Naive thymus-derived CD8-positive, alpha-beta T cell (primary cell): Measurements from ENCODE around the gene MAPK13. TPM values are rescaled to one million over a fixed set of nuclear protein-coding genes. Genes with fewer than 3 reads are reported as not detected.
"Not testable (repeated sequence)": the region's sequence is repeated elsewhere in the genome, so short reads cannot be mapped to it uniquely, and the experiment has no call there.

ENCODE experiments used
- ATAC-seq, 2 donors: fragments of 150-1000 bp; cut with Tn5 transposase in 1 of 2; sonication (Bioruptor Pico), chemical (Tn5 transposase) in 1 of 2; 1 replicate in 1 of 2; 2 replicates in 1 of 2; pipeline ENCODE4 v1.10.0; 2021; ENCODE audit warnings: mild to moderate bottlenecking in 2 of 2, moderate library complexity in 2 of 2
- POLR2A ChIA-PET: fragments of 350-600 bp; sonication (Branson Sonifier 250); formaldehyde crosslinking; loops from one replicate; lab custom pipeline; 2021; ENCODE audit warnings: antibody characterized with exemption; lab: Charles Lee
- DNase-seq, 10 donors: peaks; one replicate each; pipeline versions ENCODE4 v3.0.0 to v3.0.0-alpha.2; 2020 to 2022
- H3K27ac Mint-ChIP-seq, 10 donors: one replicate each; pipeline ENCODE4 v1.8.0; 2020 to 2022; ENCODE audit warnings: mild to moderate bottlenecking in 10 of 10, mixed read lengths in 10 of 10, moderate library complexity in 4 of 10, inconsistent platforms in 1 of 10
- H3K27me3 Mint-ChIP-seq, 5 donors: one replicate each; pipeline ENCODE4 v1.8.0; 2021 to 2022; ENCODE audit warnings: mixed read lengths in 5 of 5
- H3K36me3 Mint-ChIP-seq, 3 donors: one replicate each; pipeline ENCODE4 v1.8.0; 2020 to 2022; ENCODE audit warnings: mixed read lengths in 3 of 3, mild to moderate bottlenecking in 2 of 3, inconsistent platforms in 1 of 3
- H3K4me1 Mint-ChIP-seq, 4 donors: one replicate each; pipeline ENCODE4 v1.8.0; 2021 to 2022; ENCODE audit warnings: mixed read lengths in 4 of 4
- H3K4me3 Mint-ChIP-seq, 10 donors: one replicate each; pipeline ENCODE4 v1.8.0; 2020 to 2022; ENCODE audit warnings: mild to moderate bottlenecking in 10 of 10, mixed read lengths in 10 of 10, moderate library complexity in 6 of 10, inconsistent platforms in 1 of 10
- H3K9me3 Mint-ChIP-seq, 9 donors: one replicate each; pipeline ENCODE4 v1.8.0; 2020 to 2022; ENCODE audit warnings: mixed read lengths in 9 of 9, mild to moderate bottlenecking in 3 of 9, inconsistent platforms in 1 of 9, moderate library complexity in 1 of 9
- polyA plus RNA-seq, 3 donors: library from polyadenylated mRNA; unstranded; fragments of 300-500 nt; fragmentation: Illumina TruSeq; gene quantifications; one replicate each; pipeline ENCODE4 v1.2.3, GENCODE V29; 2021
- total RNA-seq, 8 experiments: library from RNA in 2 of 8; stranded (reverse) in 2 of 8; gene quantifications; one replicate each; pipeline ENCODE4 v1.2.3 and lab custom pipeline; 2021 to 2026

MAPK13 gene
- total and polyA plus RNA-seq, 5 experiments from 2014 or later: 35.2 to 41.8 (median 37.1) TPM

DNA sequence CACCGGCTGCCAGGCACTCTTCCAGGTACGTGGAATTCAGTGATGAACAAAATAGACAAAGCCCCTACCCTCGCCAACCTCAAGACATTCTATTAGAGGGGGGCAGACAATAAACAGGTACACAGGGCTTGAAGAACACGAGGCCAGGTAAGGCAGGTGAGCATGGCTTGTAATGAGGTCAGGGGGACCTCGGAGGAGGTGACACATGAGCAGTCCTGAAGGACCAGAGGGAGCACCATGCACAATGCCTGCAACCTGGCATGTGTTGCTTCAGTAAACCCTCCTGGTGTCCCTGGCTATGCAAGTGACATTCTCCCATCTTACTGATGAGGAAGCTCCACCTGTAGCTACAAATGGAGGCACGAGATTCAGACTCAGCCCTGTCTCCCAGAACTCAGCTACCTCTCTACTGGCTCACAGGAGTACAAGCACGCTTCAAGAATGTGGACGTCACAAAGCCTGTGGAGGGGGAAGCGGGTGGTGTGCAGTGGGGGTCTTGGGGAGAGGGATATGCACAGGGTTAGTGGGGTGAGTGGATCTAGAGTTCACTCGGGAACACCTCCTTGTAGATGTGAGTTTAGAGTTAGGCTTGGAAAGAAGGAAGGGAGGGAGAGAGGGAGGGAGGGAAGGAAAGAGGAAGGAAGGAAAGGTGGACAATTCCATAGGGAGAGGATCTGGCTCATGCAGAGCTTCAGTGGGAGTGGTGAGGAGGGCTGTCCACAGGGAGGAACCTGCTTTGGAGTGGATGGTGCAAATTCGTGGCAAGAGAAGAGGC, 7.6 kb upstream of the MAPK13 start:
- no peak for ATAC-seq

DNA sequence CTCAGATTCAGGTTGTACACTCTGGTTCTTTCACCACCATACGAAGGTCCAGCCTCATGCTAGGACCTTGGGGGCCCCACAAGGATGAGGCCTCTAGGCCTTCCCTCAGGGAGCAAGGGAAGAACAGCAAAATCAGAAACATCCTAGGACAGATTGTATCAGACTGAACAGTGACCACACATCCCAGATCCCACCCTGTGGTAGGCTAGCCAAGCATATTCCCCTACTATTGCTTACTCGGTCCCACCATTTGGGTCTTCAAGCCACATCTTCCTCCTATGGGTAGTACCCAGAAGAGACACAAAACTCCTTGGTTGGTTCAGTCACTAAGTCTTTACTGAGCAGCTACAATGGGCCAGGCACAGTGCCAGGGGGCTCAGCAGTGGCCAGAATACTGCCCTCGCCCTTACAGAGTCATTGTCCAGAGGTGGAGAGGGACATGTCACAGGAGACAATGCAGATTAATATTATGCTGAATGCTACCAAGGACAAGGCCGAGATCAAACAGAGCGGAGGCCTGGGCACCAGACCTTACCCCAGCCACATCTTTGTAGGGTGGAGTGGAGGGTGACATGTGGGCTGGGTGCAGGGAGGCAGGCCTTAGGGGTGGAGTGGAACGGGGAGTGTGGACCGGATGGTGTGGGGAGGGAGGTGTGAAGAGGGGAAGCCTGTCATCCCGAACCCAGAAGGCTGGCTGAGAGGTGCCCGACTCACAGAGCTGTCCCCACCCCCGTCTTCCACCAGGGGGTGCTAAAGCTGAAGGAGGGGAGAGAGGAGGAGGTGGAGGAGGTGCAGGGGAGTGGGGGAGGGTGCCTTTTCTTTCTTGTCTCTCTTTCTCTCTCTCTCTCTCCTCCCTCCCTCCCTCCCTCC, 6.8 kb upstream of the MAPK13 start:
- H3K4me3 Mint-ChIP-seq: peak overlapping the region in 9 of 10 donors; percentile 47 to 75 (median 62)
- ATAC-seq (peak; percentile 69 to 79), DNase-seq (peak; percentile 72 to 94 (median 88))
- POLR2A ChIA-PET: interaction anchor here (0.5 to 6.7 kb wide), 8 partner anchors 8 to 473 kb away, joined by 3 to 83 read pairs (median 4); partner anchors contain the start of genes BRPF3, MAPK13 and MAPK14
- peak overlapping the region; percentile 97 to 99 (median 98) for H3K27ac Mint-ChIP-seq
- H3K4me1 Mint-ChIP-seq: peaks cover 41 to 96% (median 91%) of the 10 kb centered on the region in 4 donors
- no peaks in the 10 kb centered on the region for H3K36me3 Mint-ChIP-seq
- H3K9me3 Mint-ChIP-seq: no peaks in the 10 kb centered on the region
- no peaks in the 10 kb centered on the region for H3K27me3 Mint-ChIP-seq

More for the DNA sequence above, 7.6 kb upstream of the MAPK13 start:
- Mint-ChIP-seq H3K27me3 (no peaks in the 10 kb centered on the region), H3K27ac (peak overlapping the region; percentile 97 to 99 (median 98)), H3K36me3 (no peaks in the 10 kb centered on the region), H3K4me3 (peak overlapping the region in 4 of 10 donors; percentile 31 to 94 (median 56)), H3K4me1 (peaks cover 45 to 97% (median 96%) of the 10 kb centered on the region in 4 donors), H3K9me3 (no peaks in the 10 kb centered on the region)
- no peak for DNase-seq
- POLR2A ChIA-PET: interaction anchor here (0.6 to 6.7 kb wide), 11 partner anchors 9 to 563 kb away, joined by 3 to 83 read pairs (median 9); partner anchors contain the start of genes BRPF3, MAPK13 and MAPK14

DNA sequence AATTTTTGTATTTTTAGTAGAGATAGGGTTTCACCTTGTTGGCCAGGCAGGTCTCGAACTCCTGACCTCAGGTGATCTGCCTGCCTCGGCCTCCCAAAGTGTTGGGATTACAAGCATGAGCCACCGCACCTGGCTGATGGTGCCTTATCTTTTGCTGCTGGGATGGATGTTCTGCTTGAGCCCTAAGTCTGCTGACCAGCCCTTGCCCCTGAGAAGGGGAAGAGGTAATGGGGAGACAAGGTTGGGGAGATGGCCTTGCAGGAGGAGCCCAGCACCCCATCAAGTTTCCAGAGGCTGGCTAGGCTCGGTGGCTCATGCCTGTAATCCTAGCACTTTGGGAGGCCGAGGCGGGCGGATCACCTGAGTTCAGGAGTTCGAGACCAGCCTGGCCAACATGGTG, 6.0 kb upstream of the MAPK13 start:
- H3K4me3 Mint-ChIP-seq: peak overlapping the region in 7 of 10 donors; percentile 32 to 74 (median 51)
- H3K9me3 Mint-ChIP-seq: not testable (repeated sequence)

DNA sequence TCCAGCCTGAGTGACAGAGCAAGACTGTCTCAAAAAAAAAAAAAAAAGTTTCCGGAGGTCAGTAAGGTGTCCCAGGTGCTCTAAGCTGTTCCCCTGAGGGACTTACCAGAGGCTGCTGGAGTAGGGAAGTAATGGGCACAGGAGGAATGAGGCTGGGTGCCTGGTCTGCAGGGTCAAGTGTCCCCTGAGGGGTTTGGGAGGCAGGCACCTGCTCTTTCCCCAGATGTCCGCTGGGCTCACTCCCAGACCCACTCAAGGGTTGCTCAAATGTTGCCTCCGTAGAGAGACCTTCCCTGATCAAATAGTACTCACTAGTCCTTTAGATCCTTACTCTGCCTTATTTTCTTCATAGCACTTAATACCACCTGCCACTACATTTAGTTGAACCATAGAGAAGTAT, 5.4 kb upstream of the MAPK13 start:
- no peak for ATAC-seq
- peaks cover 36 to 93% (median 81%) of the 10 kb centered on the region in 4 donors for H3K4me1 Mint-ChIP-seq
- DNase-seq: no peak
- no peaks in the 10 kb centered on the region for H3K36me3 Mint-ChIP-seq
- H3K9me3 Mint-ChIP-seq: no peaks in the 10 kb centered on the region
- H3K27ac Mint-ChIP-seq: peak overlapping the region in 9 of 10 donors; percentile 15 to 89 (median 45)
- no peaks in the 10 kb centered on the region for H3K27me3 Mint-ChIP-seq
- peak overlapping the region in 3 of 10 donors; percentile 15 to 45 (median 40) for H3K4me3 Mint-ChIP-seq
- POLR2A ChIA-PET: interaction anchor here (0.5 to 1.4 kb wide), 5 partner anchors 10 to 96 kb away, joined by 3 to 4 read pairs (median 3); no protein-coding TSS in a partner anchor

More for the DNA sequence above, 6.0 kb upstream of the MAPK13 start:
- not testable (repeated sequence) for H3K36me3 Mint-ChIP-seq, ATAC-seq, DNase-seq, H3K27me3 Mint-ChIP-seq
- H3K27ac Mint-ChIP-seq: peak overlapping the region; percentile 14 to 99 (median 82)
- peaks cover 35 to 95% (median 83%) of the 10 kb centered on the region in 4 donors for H3K4me1 Mint-ChIP-seq
- POLR2A ChIA-PET: interaction anchor here (0.5 to 6.7 kb wide), 7 partner anchors 8 to 472 kb away, joined by 3 to 83 read pairs (median 4); partner anchors contain the start of gene BRPF3

DNA sequence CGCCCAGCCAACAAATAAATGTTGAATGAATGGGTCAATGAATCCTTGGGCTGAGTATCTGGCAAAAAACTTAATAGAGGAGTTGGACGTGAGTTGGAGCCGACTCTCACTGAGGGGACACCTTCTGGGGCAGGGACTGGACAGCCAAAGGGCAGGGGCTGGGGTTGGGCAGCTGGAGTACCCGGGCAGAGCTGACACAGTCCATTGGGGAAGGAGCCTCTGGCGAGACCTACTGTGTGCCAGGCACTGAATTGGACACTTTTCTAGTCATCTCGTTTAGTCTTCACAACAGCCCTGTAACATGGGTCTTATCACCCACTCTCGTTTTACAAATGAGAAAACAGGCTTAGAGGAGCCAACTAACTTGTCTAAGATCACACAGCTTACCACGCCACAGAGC, 4.7 kb upstream of the MAPK13 start:
- no peaks in the 10 kb centered on the region for H3K27me3 Mint-ChIP-seq
- POLR2A ChIA-PET: interaction anchor here (0.7 to 1.4 kb wide), 2 partner anchors 11 to 97 kb away, joined by 3 read pairs; no protein-coding TSS in a partner anchor

DNA sequence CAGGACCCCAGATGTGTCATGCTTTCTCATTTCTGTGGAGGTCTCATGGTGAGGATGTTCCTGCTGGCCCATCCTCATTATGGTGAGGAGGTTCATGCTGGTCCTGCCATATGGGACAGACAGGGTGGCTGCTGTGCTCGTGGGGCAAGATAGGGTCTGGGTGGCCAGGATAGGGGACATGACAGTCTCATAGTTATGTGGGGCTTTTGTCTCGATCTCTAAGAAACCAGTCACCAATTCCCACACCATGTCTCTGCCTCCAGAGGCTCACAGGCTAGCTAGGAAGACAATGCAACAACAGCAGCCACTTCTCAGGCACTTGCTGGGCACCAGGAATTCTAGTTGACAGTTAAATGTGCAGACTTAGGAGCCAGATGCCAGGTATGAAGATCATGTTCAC, 4.2 kb upstream of the MAPK13 start:
- Mint-ChIP-seq H3K4me1 (peaks cover 32 to 84% (median 72%) of the 10 kb centered on the region in 4 donors), H3K27me3 (no peaks in the 10 kb centered on the region), H3K36me3 (no peaks in the 10 kb centered on the region), H3K9me3 (no peaks in the 10 kb centered on the region), H3K27ac (peak overlapping the region in 7 of 10 donors; percentile 7 to 83 (median 63)), H3K4me3 (peak overlapping the region in 2 of 10 donors; percentile 34 to 53)
- no peak for DNase-seq
- POLR2A ChIA-PET: interaction anchor here (1.4 to 2.0 kb wide), 2 partner anchors 71 to 98 kb away, joined by 3 to 4 read pairs; partner anchors contain the start of gene BRPF3
- no peak for ATAC-seq

More for the DNA sequence above, 4.7 kb upstream of the MAPK13 start:
- H3K9me3 Mint-ChIP-seq: no peaks in the 10 kb centered on the region
- H3K4me1 Mint-ChIP-seq: peaks cover 34 to 87% (median 75%) of the 10 kb centered on the region in 4 donors
- peak overlapping the region in 7 of 10 donors; percentile 15 to 82 (median 49) for H3K27ac Mint-ChIP-seq
- DNase-seq (no peak), ATAC-seq (no peak)
- no peaks in the 10 kb centered on the region for H3K36me3 Mint-ChIP-seq
- peak overlapping the region in 3 of 10 donors; percentile 12 to 53 (median 42) for H3K4me3 Mint-ChIP-seq

DNA sequence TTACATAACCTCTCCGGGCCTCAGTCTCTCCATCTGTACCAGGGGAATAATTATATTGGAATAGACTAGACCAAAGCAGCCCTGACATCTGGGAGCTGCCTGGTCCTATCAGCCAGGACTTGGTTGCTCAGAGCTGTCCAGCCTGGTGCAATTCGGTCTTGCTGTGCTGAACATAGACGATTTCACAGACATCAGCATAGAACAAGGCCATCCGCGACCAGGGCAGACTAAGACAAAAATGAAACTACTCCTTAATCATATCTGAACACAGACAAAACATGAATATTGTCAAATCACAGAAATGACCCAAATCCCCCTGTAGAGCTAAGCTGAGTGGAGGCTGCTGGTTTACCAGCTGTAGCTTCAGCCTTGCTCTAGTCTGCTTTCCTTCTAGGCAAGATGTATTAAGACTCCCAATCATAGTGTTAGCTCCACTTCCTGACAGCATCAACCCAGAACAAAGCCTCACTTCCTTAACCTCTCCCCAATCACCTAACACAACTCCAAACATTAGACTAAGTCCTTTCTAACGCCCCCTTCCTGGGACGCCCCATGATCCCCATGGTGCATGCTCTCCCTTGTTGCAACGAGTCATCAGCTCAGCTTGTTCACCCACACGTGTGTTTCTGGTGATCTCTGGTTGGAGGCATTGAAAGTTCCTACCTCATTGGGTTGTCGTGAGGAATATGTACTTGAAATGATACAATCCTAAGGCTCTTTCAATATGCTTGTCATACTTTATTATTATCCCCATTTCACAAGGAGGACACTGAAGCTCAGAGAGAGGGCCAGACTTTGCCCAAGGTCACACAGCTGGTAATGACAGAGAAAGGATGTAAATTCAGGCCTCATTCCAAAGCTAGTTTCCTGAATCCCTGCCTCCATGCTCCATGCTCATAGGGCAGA, 3.5 kb upstream of the MAPK13 start:
- Mint-ChIP-seq H3K27me3 (no peaks in the 10 kb centered on the region), H3K9me3 (no peaks in the 10 kb centered on the region), H3K36me3 (no peaks in the 10 kb centered on the region), H3K4me1 (peaks cover 28 to 82% (median 71%) of the 10 kb centered on the region in 4 donors), H3K4me3 (peak overlapping the region in 6 of 10 donors; percentile 9 to 57 (median 31)), H3K27ac (peak overlapping the region in 9 of 10 donors; percentile 24 to 87 (median 71))
- POLR2A ChIA-PET: interaction anchor here (2.0 kb wide), 1 partner anchor 70 kb away, joined by 4 read pairs; the partner anchor contains the start of gene BRPF3
- no peak for ATAC-seq
- no peak for DNase-seq

DNA sequence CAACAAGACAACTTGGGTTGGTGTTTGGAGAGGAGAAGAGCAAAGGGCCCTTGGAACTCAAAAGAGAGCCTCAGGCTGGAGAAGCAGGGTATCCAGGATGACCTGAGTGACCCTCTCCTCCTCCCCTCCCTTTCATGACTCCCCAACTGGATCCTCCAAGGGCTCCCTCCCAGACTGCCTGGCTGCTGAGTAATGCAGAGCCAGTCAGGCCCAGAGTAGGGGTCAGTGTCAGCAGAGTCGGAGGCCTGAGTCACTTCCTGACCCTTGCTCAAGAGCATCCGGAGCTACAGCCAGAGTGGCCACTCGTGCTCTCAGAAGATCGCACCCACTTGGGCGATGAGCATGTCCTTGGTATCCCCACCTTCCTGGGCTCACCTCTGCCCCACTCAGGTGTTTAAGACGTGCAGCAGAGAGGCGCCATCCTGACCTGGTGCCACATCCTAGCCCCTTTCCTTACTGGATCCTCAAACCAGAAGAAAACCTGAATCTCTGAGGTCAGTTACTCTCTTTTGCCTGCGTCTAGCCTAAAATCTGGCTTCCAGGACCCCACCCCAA, 2.8 kb upstream of the MAPK13 start:
- DNase-seq (no peak), ATAC-seq (no peak)
- peak overlapping the region in 2 of 10 donors; percentile 74 to 94 for H3K27ac Mint-ChIP-seq
- no peaks in the 10 kb centered on the region for H3K27me3 Mint-ChIP-seq
- peaks cover 24 to 82% (median 71%) of the 10 kb centered on the region in 4 donors for H3K4me1 Mint-ChIP-seq
- H3K9me3 Mint-ChIP-seq: no peaks in the 10 kb centered on the region
- POLR2A ChIA-PET: interaction anchor here (2.0 kb wide), 1 partner anchor 70 kb away, joined by 4 read pairs; the partner anchor contains the start of gene BRPF3
- peaks cover 0 to under 1% (median 0%) of the 10 kb centered on the region in 3 donors for H3K36me3 Mint-ChIP-seq
- peak overlapping the region in 2 of 10 donors; percentile 4 to 12 for H3K4me3 Mint-ChIP-seq

DNA sequence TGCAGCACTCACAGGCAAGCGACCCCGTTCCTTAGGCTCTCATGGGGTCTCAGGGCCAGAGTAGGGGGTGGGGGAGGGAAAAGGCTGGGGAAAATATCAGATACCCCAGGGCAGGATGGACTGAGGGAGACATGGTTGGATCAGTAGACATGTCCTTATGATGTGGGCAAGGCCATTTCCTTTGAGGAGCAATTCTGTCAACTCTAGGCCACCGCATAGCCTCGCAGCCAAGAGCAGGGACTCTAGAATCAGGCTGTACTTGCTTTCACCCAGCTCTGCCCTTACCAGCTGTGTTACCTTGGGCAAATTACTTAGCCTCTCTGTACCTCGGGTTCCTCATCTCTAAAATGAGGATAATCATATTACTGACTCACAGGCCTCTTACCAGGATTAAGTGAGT, 2.2 kb upstream of the MAPK13 start:
- POLR2A ChIA-PET: interaction anchor here (2.0 kb wide), 1 partner anchor 69 kb away, joined by 4 read pairs; the partner anchor contains the start of gene BRPF3
- Mint-ChIP-seq H3K27me3 (no peaks in the 10 kb centered on the region), H3K9me3 (no peaks in the 10 kb centered on the region), H3K4me1 (peaks cover 27 to 82% (median 71%) of the 10 kb centered on the region in 4 donors), H3K27ac (peak overlapping the region in 3 of 10 donors; percentile 10 to 94 (median 74)), H3K36me3 (peaks cover 0 to 6% (median 0%) of the 10 kb centered on the region in 3 donors), H3K4me3 (peak overlapping the region in 3 of 10 donors; percentile 3 to 29 (median 14))
- ATAC-seq (no peak), DNase-seq (no peak)

DNA sequence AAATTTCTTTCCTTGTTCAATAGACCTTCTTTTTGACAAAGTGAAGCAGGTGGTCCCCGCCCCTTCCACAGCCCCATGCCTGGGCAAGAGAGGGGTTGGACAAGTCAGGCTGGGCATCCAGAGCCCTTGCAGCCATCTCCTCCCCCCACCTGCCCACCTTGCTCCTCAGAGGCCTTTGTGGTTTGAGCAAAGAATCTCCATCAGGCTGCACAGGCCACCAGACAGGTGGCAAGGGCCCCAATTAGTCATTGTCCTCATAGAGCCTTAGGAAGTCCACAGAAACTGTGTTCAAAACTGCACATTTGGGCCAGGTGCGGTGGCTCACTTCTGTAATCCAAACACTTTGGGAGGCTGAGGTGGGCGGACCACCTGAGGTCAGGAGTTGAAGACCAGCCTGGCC, 1.5 kb upstream of the MAPK13 start:
- Mint-ChIP-seq H3K9me3 (no peaks in the 10 kb centered on the region), H3K27me3 (no peaks in the 10 kb centered on the region), H3K4me3 (peak overlapping the region in 8 of 10 donors; percentile 14 to 84 (median 64)), H3K36me3 (peaks cover 0 to 12% (median 0%) of the 10 kb centered on the region in 3 donors), H3K4me1 (peaks cover 29 to 82% (median 71%) of the 10 kb centered on the region in 4 donors), H3K27ac (peak overlapping the region in 6 of 10 donors; percentile 15 to 95 (median 80))
- POLR2A ChIA-PET: interaction anchor here (1.3 kb wide), 1 partner anchor 20 kb away, joined by 3 read pairs; no protein-coding TSS in a partner anchor
- DNase-seq: no peak
- ATAC-seq: no peak
